Stimulated activated naive B cell treated with anti-CD40 and anti-IgM and Interleukin-4, amounts not matched to agents 10 μg/mL and 1 μg/mL and 100 μg/mL, for 72 hours (primary cell): ENCODE data around the gene NT5DC1.
A peak's percentile ranks its signal among the peaks of the same experiment; 100 is the strongest.

Source experiments
- ATAC-seq, 2 donors: fragments of 150-1000 bp; cut with Tn5 transposase; replicated peaks; 2 replicates each; pipeline ENCODE4 v1.10.0; 2021; ENCODE audit warnings: moderate library complexity in 1 of 2
- DNase-seq: peaks from one replicate; pipeline ENCODE4 v3.0.0; 2021
- H3K27ac Mint-ChIP-seq: one replicate; pipeline ENCODE4 v1.8.0; 2022; ENCODE audit warnings: mild to moderate bottlenecking, mixed read lengths
- H3K27me3 Mint-ChIP-seq, 2 donors: one replicate each; pipeline ENCODE4 v1.8.0; 2022; ENCODE audit warnings: mixed read lengths in 2 of 2
- H3K36me3 Mint-ChIP-seq, 2 donors: one replicate each; pipeline ENCODE4 v1.8.0; 2022; ENCODE audit warnings: mixed read lengths in 2 of 2, mild to moderate bottlenecking in 1 of 2
- H3K4me1 Mint-ChIP-seq, 2 donors: one replicate each; pipeline ENCODE4 v1.8.0; 2022; ENCODE audit warnings: mixed read lengths in 2 of 2, mild to moderate bottlenecking in 1 of 2
- H3K4me3 Mint-ChIP-seq, 2 donors: one replicate each; pipeline ENCODE4 v1.8.0; 2022; ENCODE audit warnings: mild to moderate bottlenecking in 2 of 2, mixed read lengths in 2 of 2, moderate library complexity in 1 of 2
- H3K9me3 Mint-ChIP-seq, 2 donors: one replicate each; pipeline ENCODE4 v1.8.0; 2022; ENCODE audit warnings: mixed read lengths in 2 of 2, mild to moderate bottlenecking in 1 of 2

Gene NT5DC1

DNA sequence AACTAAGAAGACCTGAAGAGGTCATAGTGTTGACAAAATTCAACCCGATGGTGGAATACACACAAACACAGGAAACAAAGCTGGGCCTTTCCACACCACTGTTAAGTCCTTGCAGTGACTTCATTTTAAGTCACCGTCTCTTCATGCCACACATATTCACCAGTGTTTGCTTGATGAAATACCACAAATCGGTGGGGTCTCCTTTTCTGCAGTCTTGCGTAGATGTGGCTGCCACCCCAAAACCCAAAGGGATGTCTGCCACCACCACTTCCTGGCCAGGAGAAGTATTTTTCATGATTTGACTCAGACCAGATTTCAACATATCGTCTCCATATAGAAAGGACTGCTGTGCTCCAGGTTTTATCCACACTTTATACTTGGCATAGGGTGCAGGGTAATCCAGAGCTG, 36.3 kb downstream of the NT5DC1 start:
- Mint-ChIP-seq H3K9me3 (no peaks in the 10 kb centered on the region), H3K36me3 (peaks cover 8 to 15% of the 10 kb centered on the region in 2 donors), H3K27me3 (no peaks in the 10 kb centered on the region), H3K4me3 (no peak overlapping the region), H3K4me1 (peaks cover 0 to 2% of the 10 kb centered on the region in 2 donors), H3K27ac (no peak overlapping the region)
- DNase-seq (no peak), ATAC-seq (no peak)

DNA sequence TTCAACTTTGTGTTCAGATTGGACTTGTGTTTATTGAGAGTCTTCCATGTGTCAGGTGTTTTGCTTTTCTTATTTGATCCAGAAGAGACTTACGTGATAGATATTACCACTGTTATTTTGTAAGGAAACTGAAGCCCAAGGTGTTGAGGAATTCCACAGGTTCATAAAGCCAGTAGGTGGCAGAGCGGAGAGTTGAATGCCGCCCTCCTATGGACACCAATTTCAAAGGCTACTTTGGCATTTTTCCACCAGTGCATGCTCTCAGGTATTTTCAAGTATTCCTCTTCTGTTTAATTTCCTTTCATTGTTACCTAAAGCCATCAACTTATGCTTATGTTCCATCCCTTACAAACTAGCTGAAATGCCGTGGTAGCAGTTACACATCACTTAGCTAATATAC, 39.3 kb downstream of the NT5DC1 start:
- ATAC-seq = no peak
- DNase-seq = no peak
- H3K36me3 Mint-ChIP-seq = peaks cover 5 to 9% of the 10 kb centered on the region in 2 donors
- no peaks in the 10 kb centered on the region for H3K27me3 Mint-ChIP-seq
- H3K4me1 Mint-ChIP-seq = peaks cover 0 to 2% of the 10 kb centered on the region in 2 donors
- H3K27ac Mint-ChIP-seq = no peak overlapping the region
- H3K4me3 Mint-ChIP-seq = no peak overlapping the region
- H3K9me3 Mint-ChIP-seq = no peaks in the 10 kb centered on the region

DNA sequence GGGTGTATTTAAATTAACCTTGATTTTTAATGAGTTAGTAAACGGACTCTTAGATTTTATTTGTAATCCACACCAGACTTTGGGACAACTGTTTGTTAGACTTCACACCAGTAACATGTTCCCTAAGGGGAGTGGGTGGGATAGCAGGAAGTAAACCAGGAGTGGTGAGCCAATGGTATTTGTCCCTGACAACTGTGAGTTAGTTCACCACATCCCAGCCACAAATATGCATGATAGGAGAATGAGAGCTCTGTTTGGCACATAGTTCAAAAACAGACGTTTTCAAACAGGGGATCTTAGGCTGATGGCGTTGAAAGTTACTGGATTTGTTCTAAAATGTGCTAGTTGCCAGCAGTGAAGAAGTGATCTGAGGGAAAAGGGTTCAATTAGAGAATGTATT, 44.0 kb downstream of the NT5DC1 start:
- no peaks in the 10 kb centered on the region for H3K27me3 Mint-ChIP-seq
- DNase-seq = no peak
- no peak overlapping the region for H3K27ac Mint-ChIP-seq
- H3K4me3 Mint-ChIP-seq = no peak overlapping the region
- H3K9me3 Mint-ChIP-seq = no peaks in the 10 kb centered on the region
- peaks cover 0 to 6% of the 10 kb centered on the region in 2 donors for H3K36me3 Mint-ChIP-seq
- H3K4me1 Mint-ChIP-seq = no peaks in the 10 kb centered on the region
- no peak for ATAC-seq

DNA sequence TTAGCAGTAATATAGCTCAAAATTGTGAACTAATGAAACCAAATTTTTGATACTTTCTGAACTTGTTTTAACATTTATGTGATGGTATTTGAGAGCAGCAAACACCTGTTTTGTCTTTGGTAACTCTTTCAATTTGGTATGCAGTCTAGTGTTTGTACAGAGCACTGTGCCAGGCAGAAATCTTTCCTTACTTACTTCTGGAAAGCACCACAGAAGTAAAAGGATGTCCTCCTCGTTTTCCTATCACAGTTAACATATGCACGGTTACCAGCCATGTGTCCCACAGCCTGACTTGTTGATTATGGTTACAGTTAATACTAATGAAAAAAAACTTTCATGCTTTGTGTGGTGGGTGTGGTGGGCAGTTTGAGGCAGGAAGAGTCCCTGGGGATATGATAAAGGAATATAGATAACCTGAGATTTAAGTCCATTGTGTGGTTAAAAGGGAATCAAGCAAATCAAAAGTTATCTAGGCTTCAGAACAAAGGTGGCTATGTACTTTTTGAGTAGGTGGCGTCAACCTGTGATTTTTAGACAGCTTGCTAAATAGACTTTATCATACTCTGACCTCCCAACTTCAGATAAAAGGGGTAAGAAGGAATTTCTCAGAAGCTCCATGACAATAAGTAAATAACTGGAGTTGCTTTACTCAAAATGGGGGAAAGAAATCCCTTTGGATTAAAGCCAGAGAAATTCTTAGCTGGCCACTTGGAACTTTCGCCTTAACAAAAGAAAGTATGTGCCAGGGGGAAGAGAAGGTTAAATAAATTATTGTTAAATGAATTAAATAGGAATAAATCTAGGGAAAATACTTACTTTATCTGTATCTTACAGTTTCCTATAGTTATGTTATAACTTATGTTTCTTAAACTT, 45.4 kb downstream of the NT5DC1 start:
- Mint-ChIP-seq H3K27me3 (no peaks in the 10 kb centered on the region), H3K36me3 (peaks cover 4 to 8% of the 10 kb centered on the region in 2 donors), H3K9me3 (no peaks in the 10 kb centered on the region), H3K4me1 (no peaks in the 10 kb centered on the region), H3K27ac (no peak overlapping the region), H3K4me3 (no peak overlapping the region)
- no peak for ATAC-seq
- no peak for DNase-seq

DNA sequence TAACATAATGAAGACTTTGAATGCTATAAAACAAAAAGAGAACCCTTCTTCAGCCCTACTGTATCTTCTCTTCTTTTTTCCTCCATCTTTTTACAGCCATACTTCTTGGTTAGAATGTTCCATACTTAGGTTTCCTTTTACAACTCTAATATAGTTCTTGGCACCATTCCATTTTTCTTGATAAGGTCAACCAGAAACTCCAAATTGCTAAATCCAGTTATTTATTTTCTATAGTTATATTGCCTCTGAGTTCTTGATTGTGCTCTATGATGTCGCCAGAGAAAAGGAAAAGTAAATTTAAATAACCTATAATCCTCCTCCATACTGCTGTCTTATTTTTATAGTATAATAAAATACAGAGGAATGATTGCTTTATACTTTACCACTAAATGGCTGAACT, 52.0 kb downstream of the NT5DC1 start:
- ATAC-seq (no peak), DNase-seq (no peak)
- H3K27ac Mint-ChIP-seq = no peak overlapping the region

DNA sequence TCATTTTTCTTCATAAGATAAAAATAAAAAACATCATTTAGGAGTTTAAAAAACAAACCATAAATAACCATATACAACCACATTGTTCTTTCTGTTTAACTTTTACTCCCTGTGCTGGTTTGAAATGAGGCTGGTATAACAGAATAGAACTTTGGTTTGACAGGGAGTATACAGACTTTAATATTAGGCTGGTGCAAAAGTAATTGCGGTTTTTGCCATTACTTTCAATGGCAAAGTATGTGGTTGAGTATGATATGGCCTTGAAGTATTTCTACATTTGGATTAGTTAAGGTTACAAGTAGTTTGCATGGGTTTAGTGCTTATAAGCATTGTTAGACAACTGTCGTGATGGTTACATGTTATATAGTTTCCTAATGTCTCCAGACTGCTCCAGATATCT, 54.2 kb downstream of the NT5DC1 start:
- Mint-ChIP-seq H3K4me1 (peaks cover 5 to 7% of the 10 kb centered on the region in 2 donors), H3K36me3 (peaks cover 6 to 12% of the 10 kb centered on the region in 2 donors), H3K27me3 (no peaks in the 10 kb centered on the region), H3K9me3 (peaks cover 0 to 2% of the 10 kb centered on the region in 2 donors), H3K4me3 (no peak overlapping the region), H3K27ac (no peak overlapping the region)
- no peak for ATAC-seq
- DNase-seq = no peak

More for the DNA sequence above, 52.0 kb downstream of the NT5DC1 start:
- H3K4me1 Mint-ChIP-seq = peaks cover 3 to 5% of the 10 kb centered on the region in 2 donors
- no peaks in the 10 kb centered on the region for H3K27me3 Mint-ChIP-seq
- H3K9me3 Mint-ChIP-seq = no peaks in the 10 kb centered on the region
- peaks cover 4 to 11% of the 10 kb centered on the region in 2 donors for H3K36me3 Mint-ChIP-seq
- no peak overlapping the region for H3K4me3 Mint-ChIP-seq

DNA sequence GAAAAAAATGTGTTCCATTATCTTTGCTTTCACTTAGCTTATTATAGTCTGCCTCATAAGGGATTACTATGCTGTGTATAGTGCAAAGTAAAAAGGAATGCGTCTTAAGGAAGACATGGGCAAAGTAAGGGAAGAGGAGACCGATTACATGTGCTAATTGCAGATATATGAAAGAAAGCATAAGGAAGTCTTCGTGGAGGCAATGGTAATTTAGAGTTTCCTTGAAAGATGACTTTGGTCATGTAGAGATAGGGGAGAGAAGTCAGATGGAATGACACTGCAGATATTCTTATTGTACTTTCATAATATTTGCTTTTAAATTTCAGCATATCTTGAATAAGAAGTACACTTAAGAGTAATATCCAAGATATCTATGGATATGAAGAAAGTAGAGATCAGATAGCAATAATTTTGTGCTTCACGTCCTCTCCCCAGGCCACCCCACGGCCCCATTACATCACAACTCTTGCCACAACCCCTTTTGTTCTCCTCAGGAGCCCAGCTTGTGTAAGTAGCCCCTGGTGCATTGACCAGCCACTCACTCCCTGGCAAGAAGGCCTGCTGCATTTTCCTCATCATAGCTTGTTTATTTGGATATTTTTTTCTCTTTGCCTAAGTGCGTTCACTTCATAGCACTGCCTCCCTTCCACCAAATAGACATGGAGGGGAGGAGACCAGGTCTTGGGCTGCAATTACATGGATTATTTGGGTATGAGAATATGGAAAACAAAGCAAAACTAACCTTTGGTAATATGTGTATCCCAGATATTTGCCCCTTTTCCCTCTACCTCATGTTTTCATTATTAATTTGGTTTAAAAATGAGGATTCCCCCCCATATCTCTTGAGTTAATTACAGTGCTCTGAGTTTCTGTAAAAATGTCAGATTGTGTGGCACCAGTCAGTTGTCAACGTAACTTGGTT, 56.0 kb downstream of the NT5DC1 start:
- Mint-ChIP-seq H3K9me3 (peaks cover 5 to 6% of the 10 kb centered on the region in 2 donors), H3K4me1 (peaks cover 7 to 8% of the 10 kb centered on the region in 2 donors), H3K27me3 (no peaks in the 10 kb centered on the region), H3K36me3 (peaks cover 6 to 14% of the 10 kb centered on the region in 2 donors), H3K27ac (no peak overlapping the region), H3K4me3 (no peak overlapping the region)
- ATAC-seq = no peak
- DNase-seq = no peak

DNA sequence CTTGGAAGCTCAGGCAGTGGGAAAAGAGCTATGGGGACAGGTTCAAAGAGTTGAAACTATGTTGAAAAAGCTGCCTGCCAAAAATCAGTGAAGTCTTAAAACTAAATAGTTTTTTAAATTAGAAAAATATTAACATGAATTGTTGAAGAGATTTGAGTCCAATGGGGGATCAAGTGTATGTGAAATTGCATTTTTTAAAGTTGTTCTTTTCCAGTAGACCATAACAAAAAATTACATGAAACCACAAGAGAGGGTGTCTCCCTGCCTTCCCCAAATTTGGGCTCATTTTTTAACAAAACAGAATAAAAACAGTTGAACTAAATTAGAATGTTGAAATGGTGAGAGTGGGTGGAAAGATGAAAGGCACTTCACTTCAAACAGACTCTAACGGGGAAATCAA, 56.7 kb downstream of the NT5DC1 start:
- no peak overlapping the region for H3K27ac Mint-ChIP-seq
- peaks cover 5 to 6% of the 10 kb centered on the region in 2 donors for H3K9me3 Mint-ChIP-seq
- H3K36me3 Mint-ChIP-seq = peaks cover 8 to 14% of the 10 kb centered on the region in 2 donors
- H3K4me3 Mint-ChIP-seq = no peak overlapping the region
- ATAC-seq (no peak), DNase-seq (no peak)
- H3K27me3 Mint-ChIP-seq = no peaks in the 10 kb centered on the region
- peaks cover 7 to 8% of the 10 kb centered on the region in 2 donors for H3K4me1 Mint-ChIP-seq

DNA sequence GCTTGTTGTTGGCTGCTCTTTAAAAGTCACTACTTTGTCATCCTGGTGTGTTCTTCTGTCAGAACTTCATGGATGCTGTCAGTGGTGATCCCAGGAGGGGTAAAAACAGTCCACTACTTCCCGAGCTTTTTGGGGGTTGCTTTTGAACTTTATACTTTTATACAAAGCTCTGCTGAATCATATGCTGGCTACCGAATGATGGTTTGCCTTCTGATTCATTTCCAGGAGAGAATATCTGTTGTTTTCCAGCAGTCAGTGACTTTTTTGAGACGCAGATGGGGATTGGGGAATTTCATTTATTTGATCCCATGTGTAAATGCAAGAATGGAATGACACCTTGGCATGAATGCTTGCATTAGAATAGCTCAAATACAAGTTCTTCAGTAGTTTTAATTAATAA, 58.0 kb downstream of the NT5DC1 start:
- no peak for ATAC-seq
- Mint-ChIP-seq H3K4me3 (no peak overlapping the region), H3K27ac (no peak overlapping the region), H3K9me3 (peaks cover 13% of the 10 kb centered on the region in 2 donors), H3K4me1 (peaks cover 14% of the 10 kb centered on the region in 2 donors), H3K27me3 (no peaks in the 10 kb centered on the region), H3K36me3 (peaks cover 14 to 22% of the 10 kb centered on the region in 2 donors)
- DNase-seq = no peak

DNA sequence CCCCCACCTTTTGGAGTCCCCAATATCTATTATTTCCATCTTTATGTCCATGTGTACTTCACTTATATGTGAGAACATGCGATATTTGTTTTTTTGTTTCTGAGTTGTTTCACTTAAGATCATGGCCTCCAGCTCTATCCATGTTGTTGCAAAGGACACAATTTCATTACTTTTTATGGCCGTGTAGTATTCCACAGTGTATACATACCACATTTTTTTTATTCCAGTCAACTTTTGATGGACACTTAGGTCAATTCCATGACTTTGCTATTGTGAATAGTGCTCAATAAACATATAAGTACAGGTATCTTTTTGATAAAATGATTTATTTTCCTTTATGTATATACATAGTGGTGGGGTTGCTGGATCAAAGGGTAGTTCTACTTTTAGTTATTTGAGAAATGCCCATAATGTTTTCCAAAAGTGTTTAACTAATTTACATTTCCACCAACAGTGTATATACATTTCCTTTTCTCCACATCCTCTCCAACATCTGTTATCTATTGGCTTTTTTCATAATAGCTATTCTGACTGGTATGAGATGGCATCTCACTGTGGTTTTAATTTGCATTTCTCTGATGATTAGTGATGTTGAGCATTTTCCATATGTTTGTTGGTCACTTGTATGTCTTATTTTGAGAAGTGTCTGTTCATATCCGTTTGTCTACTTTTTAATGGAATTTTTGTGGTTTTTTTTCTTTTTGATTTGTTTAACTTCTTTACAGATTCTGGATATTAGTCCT, 59.3 kb downstream of the NT5DC1 start:
- Mint-ChIP-seq H3K27me3 (no peaks in the 10 kb centered on the region), H3K4me3 (no peak overlapping the region), H3K9me3 (peaks cover 13 to 20% of the 10 kb centered on the region in 2 donors), H3K27ac (no peak overlapping the region), H3K4me1 (peaks cover 17 to 18% of the 10 kb centered on the region in 2 donors), H3K36me3 (peaks cover 21 to 31% of the 10 kb centered on the region in 2 donors)
- DNase-seq = no peak
- no peak for ATAC-seq

DNA sequence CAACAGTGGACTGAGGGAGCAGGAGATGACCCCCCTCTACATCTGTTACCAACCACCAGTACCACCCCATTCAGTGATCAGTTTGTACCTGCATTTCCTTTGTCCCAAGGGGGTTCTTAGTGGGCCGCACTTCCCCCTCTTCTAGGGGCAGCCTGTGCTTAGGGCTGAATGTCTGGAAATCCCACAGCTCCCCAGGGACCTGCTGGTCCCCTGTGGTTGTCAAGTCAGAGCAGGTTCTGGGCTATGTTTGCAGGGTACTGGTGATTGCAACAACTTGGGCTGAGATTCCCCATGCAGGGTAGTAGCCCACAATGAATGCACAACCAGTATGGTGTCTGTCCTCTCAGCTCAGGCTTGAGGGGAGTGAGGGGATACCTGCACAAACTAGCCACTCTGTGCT, 64.9 kb downstream of the NT5DC1 start:
- Mint-ChIP-seq H3K9me3 (peaks cover 16 to 20% of the 10 kb centered on the region in 2 donors), H3K4me1 (peaks cover 20 to 25% of the 10 kb centered on the region in 2 donors), H3K27me3 (no peaks in the 10 kb centered on the region), H3K36me3 (peaks cover 26 to 34% of the 10 kb centered on the region in 2 donors), H3K27ac (peak overlapping the region; percentile 79), H3K4me3 (peak overlapping the region in 1 of 2 donors; percentile 23)
- ATAC-seq = peak; percentile 100
- peak; percentile 67 for DNase-seq

DNA sequence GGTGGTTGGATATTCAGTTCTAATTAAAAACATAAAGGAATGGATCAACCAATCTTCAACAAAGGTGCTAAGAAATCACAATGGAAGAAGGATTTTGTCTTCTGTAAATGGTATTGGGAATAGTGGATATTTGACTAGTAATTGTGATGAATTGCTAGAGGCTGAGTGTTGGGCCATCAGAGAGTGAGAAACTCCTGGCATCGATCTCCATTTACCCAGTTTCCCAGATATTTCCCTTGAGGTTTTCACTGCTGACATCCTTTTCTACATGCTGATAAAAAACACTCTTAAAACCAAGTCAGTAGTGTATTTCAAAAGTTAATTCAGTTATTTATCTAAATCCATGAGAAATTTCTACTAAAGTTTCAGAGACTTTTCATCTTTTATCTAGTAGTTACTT, 65.7 kb downstream of the NT5DC1 start:
- no peak overlapping the region for H3K27ac Mint-ChIP-seq
- no peak for DNase-seq
- no peaks in the 10 kb centered on the region for H3K27me3 Mint-ChIP-seq
- peaks cover 23 to 25% of the 10 kb centered on the region in 2 donors for H3K4me1 Mint-ChIP-seq
- ATAC-seq = no peak
- no peak overlapping the region for H3K4me3 Mint-ChIP-seq
- H3K9me3 Mint-ChIP-seq = peaks cover 16 to 20% of the 10 kb centered on the region in 2 donors
- peaks cover 28 to 37% of the 10 kb centered on the region in 2 donors for H3K36me3 Mint-ChIP-seq

DNA sequence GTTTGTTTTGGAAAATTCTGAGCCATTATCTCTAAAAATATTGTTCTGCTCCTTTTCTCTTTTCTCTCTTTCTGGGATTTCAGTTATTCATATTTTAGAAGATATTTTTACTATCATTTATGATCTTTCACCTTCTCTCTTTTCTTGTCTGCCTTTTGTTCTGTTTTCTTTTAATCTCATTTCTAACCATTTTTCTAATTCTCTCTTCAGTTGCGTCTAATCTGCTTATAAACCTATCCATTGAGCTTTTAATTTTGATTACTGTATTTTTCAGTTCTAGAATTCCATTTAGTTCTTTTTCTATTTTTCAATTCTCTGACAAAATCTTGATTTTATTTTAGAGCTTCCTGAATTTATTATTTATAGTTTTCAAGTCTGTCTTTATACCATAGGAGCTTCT, 67.5 kb downstream of the NT5DC1 start:
- H3K9me3 Mint-ChIP-seq = peaks cover 14 to 17% of the 10 kb centered on the region in 2 donors
- peaks cover 21 to 23% of the 10 kb centered on the region in 2 donors for H3K4me1 Mint-ChIP-seq
- H3K27me3 Mint-ChIP-seq = no peaks in the 10 kb centered on the region
- peaks cover 25 to 38% of the 10 kb centered on the region in 2 donors for H3K36me3 Mint-ChIP-seq
- DNase-seq (no peak), ATAC-seq (no peak)
- no peak overlapping the region for H3K4me3 Mint-ChIP-seq
- no peak overlapping the region for H3K27ac Mint-ChIP-seq

DNA sequence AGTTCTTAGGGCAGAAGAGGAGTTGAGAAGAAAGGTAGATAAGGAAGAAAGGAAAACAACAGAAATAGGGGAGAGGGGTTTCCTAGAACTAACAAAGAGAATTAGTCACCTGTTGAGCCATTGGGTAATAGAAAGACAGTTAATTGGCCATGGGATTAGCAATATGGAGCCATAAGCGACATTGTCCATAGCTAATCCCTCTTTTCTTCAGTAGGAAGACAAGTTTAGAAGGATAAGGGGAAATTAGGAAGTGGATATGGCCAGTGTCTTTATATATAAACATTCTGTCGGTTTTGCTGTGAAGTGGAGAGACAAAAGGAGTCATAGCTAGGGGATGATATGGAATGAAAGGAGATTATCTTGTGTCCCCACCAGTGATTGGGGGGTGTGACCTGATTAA, 69.2 kb downstream of the NT5DC1 start:
- Mint-ChIP-seq H3K27ac (no peak overlapping the region), H3K4me1 (peaks cover 14% of the 10 kb centered on the region in 2 donors), H3K4me3 (no peak overlapping the region), H3K9me3 (peaks cover 5 to 9% of the 10 kb centered on the region in 2 donors), H3K36me3 (peaks cover 22 to 36% of the 10 kb centered on the region in 2 donors), H3K27me3 (no peaks in the 10 kb centered on the region)
- ATAC-seq (no peak), DNase-seq (no peak)
